Upper lobe of right lung (tissue), 1 donor: ENCODE results near the gene ARPC1A. TPM values are rescaled to one million over a fixed set of nuclear protein-coding genes. Genes with fewer than 3 reads are reported as not detected.

ENCODE experiments used
- ATAC-seq: fragments of 200-7000 bp; cut with Tn5 transposase; one replicate; pipeline ENCODE4 v1.9.1; 2020; ENCODE audit warnings: mild to moderate bottlenecking, moderate library complexity
- DNase-seq: peaks from one replicate; pipeline ENCODE4 v3.0.0-alpha.2; 2020
- H3K27ac ChIP-seq: fragments of 200-600 bp; one replicate; pipeline ENCODE4 v1.8.0; 2022
- H3K27me3 ChIP-seq: fragments of 200-600 bp; one replicate; pipeline ENCODE4 v1.8.0; 2022; ENCODE audit warnings: mild to moderate bottlenecking
- H3K36me3 ChIP-seq: fragments of 200-600 bp; one replicate; pipeline ENCODE4 v1.8.0; 2022
- H3K4me1 ChIP-seq: fragments of 200-600 bp; one replicate; pipeline ENCODE4 v1.8.0; 2022
- H3K4me3 ChIP-seq: fragments of 200-600 bp; one replicate; pipeline ENCODE4 v1.8.0; 2022; ENCODE audit warnings: mild to moderate bottlenecking
- H3K9me3 ChIP-seq: fragments of 200-600 bp; one replicate; pipeline ENCODE4 v1.8.0; 2022
- CTCF ChIP-seq: fragments of 200-600 bp; IDR thresholded peaks from one replicate; pipeline ENCODE4 v1.8.0; 2022; ENCODE audit warnings: antibody characterized with exemption
- intact Hi-C: fragments of 100-400 bp; cut with DNase I; formaldehyde crosslinking; loops from one replicate; pipeline ENCODE4 v1.11.0; 2022
- total RNA-seq: library from RNA; stranded (reverse); fragmentation: NEBNext Ultra II Directional; extraction: Animal tissue kit (Norgen Biotek cat#: 25700); gene quantifications from one replicate; pipeline ENCODE4 v1.2.1, GENCODE V29; 2021
- donor health status: DM: no; HTN: yes; CAD: no; lungs with severe emphysema.

ARPC1A gene
- total RNA-seq, 1 donor from 2014 or later: 137 TPM

GRCh38 chr7:99359465-99360154, 33.9 kb downstream of the ARPC1A start:
- ATAC-seq: no peak
- peaks cover 98% of the 10 kb centered on the region for H3K36me3 ChIP-seq
- no peak for DNase-seq
- intact Hi-C loops: loop anchor here (10.0 kb wide), 1 partner anchor 55 kb away; no protein-coding TSS in a partner anchor
- H3K9me3 ChIP-seq: no peaks in the 10 kb centered on the region
- H3K4me1 ChIP-seq: no peaks in the 10 kb centered on the region
- no peaks in the 10 kb centered on the region for H3K27me3 ChIP-seq
- no peak overlapping the region for H3K4me3 ChIP-seq
- H3K27ac ChIP-seq: no peak overlapping the region
- no peak for TF ChIP-seq CTCF

- intact Hi-C loops: loop anchor here (10.0 kb wide), 1 partner anchor 52 kb away; no protein-coding TSS in a partner anchor
- no peak for ATAC-seq
- Histone ChIP-seq H3K4me1 (no peaks in the 10 kb centered on the region), H3K27ac (no peak overlapping the region), H3K27me3 (no peaks in the 10 kb centered on the region), H3K36me3 (peaks cover 94% of the 10 kb centered on the region), H3K9me3 (no peaks in the 10 kb centered on the region), H3K4me3 (no peak overlapping the region)
- no peak for DNase-seq
- TF ChIP-seq CTCF: no peak
These were observed 37.1 kb downstream of the ARPC1A start for GRCh38 chr7:99362801-99363200.

- H3K4me3 ChIP-seq: no peak overlapping the region
- no peaks in the 10 kb centered on the region for H3K4me1 ChIP-seq
- H3K36me3 ChIP-seq: peaks cover 90% of the 10 kb centered on the region
- no peaks in the 10 kb centered on the region for H3K9me3 ChIP-seq
- TF ChIP-seq CTCF: no peak
- no peak for ATAC-seq
- no peak for DNase-seq
- no peaks in the 10 kb centered on the region for H3K27me3 ChIP-seq
- no peak overlapping the region for H3K27ac ChIP-seq
- intact Hi-C loops: loop anchor here (10.0 kb wide), 1 partner anchor 52 kb away; no protein-coding TSS in a partner anchor
These were observed 37.6 kb downstream of the ARPC1A start for GRCh38 chr7:99363286-99363685.

GRCh38 chr7:99365318-99366141, 39.8 kb downstream of the ARPC1A start:
- Histone ChIP-seq H3K9me3 (no peaks in the 10 kb centered on the region), H3K36me3 (peaks cover 71% of the 10 kb centered on the region), H3K27ac (no peak overlapping the region), H3K27me3 (no peaks in the 10 kb centered on the region), H3K4me3 (no peak overlapping the region), H3K4me1 (peaks cover 4% of the 10 kb centered on the region)
- intact Hi-C loops: loop anchor here (10.0 kb wide), 1 partner anchor 49 kb away; no protein-coding TSS in a partner anchor
- TF ChIP-seq CTCF: peak; percentile 63
- peak; percentile 90 for ATAC-seq
- peak; percentile 81 for DNase-seq

- intact Hi-C loops: loop anchor here (10.0 kb wide), 1 partner anchor 48 kb away; no protein-coding TSS in a partner anchor
These were observed 40.9 kb downstream of the ARPC1A start for GRCh38 chr7:99366646-99367045.

More at GRCh38 chr7:99366646-99367045, 40.9 kb downstream of the ARPC1A start:
- H3K36me3 ChIP-seq: peaks cover 60% of the 10 kb centered on the region
- no peak overlapping the region for H3K4me3 ChIP-seq
- H3K9me3 ChIP-seq: no peaks in the 10 kb centered on the region
- no peak overlapping the region for H3K27ac ChIP-seq
- ATAC-seq (no peak), DNase-seq (no peak)
- no peaks in the 10 kb centered on the region for H3K27me3 ChIP-seq
- no peak for TF ChIP-seq CTCF
- peaks cover 5% of the 10 kb centered on the region for H3K4me1 ChIP-seq
